IMR-90 (cell line): ENCODE results near the gene ZNF283. TPM values are rescaled to one million over a fixed set of nuclear protein-coding genes. Genes with fewer than 3 reads are reported as not detected.

Source experiments
- ATAC-seq: fragments of 200-7000 bp; cut with Tn5 transposase; 2 replicates; pipeline ENCODE4 v1.9.1; 2020; ENCODE audit warnings: low read depth, mild to moderate bottlenecking, moderate library complexity
- BruUV-seq: library from RNA; stranded (reverse); fragments of 400-500 nt; replicated peaks from 2 replicates; lab custom pipeline; 2021; lab: Mats Ljungman, UMichigan
- CTCF ChIA-PET: fragments of 300-600 bp; formaldehyde crosslinking; extraction: SDS; loops from one replicate; lab custom pipeline; 2021; ENCODE audit warnings: antibody characterized with exemption; lab: Yijun Ruan, JAX
- POLR2A ChIA-PET: fragments of 300-600 bp; sonication (Branson Sonifier 250); formaldehyde crosslinking; loops from one replicate; lab custom pipeline; 2022; ENCODE audit warnings: antibody characterized with exemption; ENCODE audit not compliant: unreplicated experiment; lab: Charles Lee
- DNase-seq: peaks from one replicate; pipeline ENCODE4 v3.0.0; 2013
- H2AFZ ChIP-seq: replicated peaks from 2 replicates; pipeline ENCODE3; 2013; ENCODE audit warnings: low read length, mild to moderate bottlenecking; ENCODE audit not compliant: poor library complexity
- H2AK5ac ChIP-seq: 2 replicates; pipeline ENCODE4 v1.6.1; 2013; ENCODE audit warnings: low read depth, low read length, inconsistent platforms
- H2AK9ac ChIP-seq: replicated peaks from 2 replicates; pipeline ENCODE3; 2013; ENCODE audit warnings: mild to moderate bottlenecking, low read depth, low read length, moderate library complexity; ENCODE audit not compliant: poor library complexity
- H2BK120ac ChIP-seq: 2 replicates; pipeline ENCODE4 v1.6.1; 2013; ENCODE audit warnings: low read depth, low read length, inconsistent platforms
- H2BK15ac ChIP-seq: 3 replicates; pipeline ENCODE4 v1.6.1; 2013; ENCODE audit warnings: low read depth, low read length, inconsistent platforms
- H2BK20ac ChIP-seq: 2 replicates; pipeline ENCODE4 v1.6.1; 2013; ENCODE audit warnings: low read depth, mild to moderate bottlenecking, inconsistent platforms, low read length, moderate library complexity
- H2BK5ac ChIP-seq: 2 replicates; pipeline ENCODE4 v1.6.1; 2013; ENCODE audit warnings: mild to moderate bottlenecking, low read depth, low read length, inconsistent platforms; ENCODE audit not compliant: poor library complexity, severe bottlenecking
- H3K14ac ChIP-seq: replicated peaks from 2 replicates; pipeline ENCODE4 v1.6.1; 2013; ENCODE audit warnings: low read depth, low read length, inconsistent platforms
- H3K18ac ChIP-seq: 2 replicates; pipeline ENCODE4 v1.6.1; 2013; ENCODE audit warnings: low read depth, low read length, control low read depth
- H3K23ac ChIP-seq: 2 replicates; pipeline ENCODE4 v1.6.1; 2013; ENCODE audit warnings: low read depth, low read length, inconsistent platforms
- H3K27ac ChIP-seq: 2 replicates; pipeline ENCODE4 v1.5.1; 2013; ENCODE audit warnings: mild to moderate bottlenecking, control low read depth, low read length; ENCODE audit not compliant: insufficient read depth
- H3K27me3 ChIP-seq: 2 replicates; pipeline ENCODE4 v1.6.1; 2013; ENCODE audit warnings: low read length; ENCODE audit not compliant: control insufficient read depth, insufficient read depth
- H3K36me3 ChIP-seq: 2 replicates; pipeline ENCODE4 v1.6.1; 2013; ENCODE audit warnings: low read length, mixed read lengths; ENCODE audit not compliant: control insufficient read depth, insufficient read depth
- H3K4ac ChIP-seq: 2 replicates; pipeline ENCODE4 v1.6.1; 2013; ENCODE audit warnings: low read depth, low read length, inconsistent platforms
- H3K4me1 ChIP-seq: 2 replicates; pipeline ENCODE4 v1.6.1; 2013; ENCODE audit warnings: low read length, mixed read lengths; ENCODE audit not compliant: control insufficient read depth, insufficient read depth
- H3K4me2 ChIP-seq: 2 replicates; pipeline ENCODE4 v1.6.1; 2013; ENCODE audit warnings: low read depth, mild to moderate bottlenecking, control low read depth, low read length, moderate library complexity
- H3K4me3 ChIP-seq: 2 replicates; pipeline ENCODE4 v1.5.1; 2013; ENCODE audit warnings: low read depth, mild to moderate bottlenecking, control low read depth, low read length, moderate library complexity; ENCODE audit not compliant: insufficient read depth
- H3K56ac ChIP-seq: 2 replicates; pipeline ENCODE4 v1.6.1; 2013; ENCODE audit warnings: low read length, inconsistent platforms; ENCODE audit not compliant: insufficient read depth; ENCODE audit errors: extremely low read depth
- H3K79me1 ChIP-seq, 2 experiments: 2 replicates each; pipeline ENCODE4 v1.6.1; 2013; ENCODE audit warnings: low read length in 2 of 2, inconsistent platforms in 1 of 2, low read depth in 1 of 2
- H3K9ac ChIP-seq: 2 replicates; pipeline ENCODE4 v1.6.1; 2013; ENCODE audit warnings: low read depth, low read length, control low read depth
- H3K9me1 ChIP-seq: 2 replicates; pipeline ENCODE4 v1.6.1; 2013; ENCODE audit warnings: low read length, inconsistent platforms; ENCODE audit not compliant: insufficient read depth
- H3K9me3 ChIP-seq: 2 replicates; pipeline ENCODE4 v1.6.1; 2013; ENCODE audit warnings: low read length; ENCODE audit not compliant: control insufficient read depth, insufficient read depth
- H4K20me1 ChIP-seq: 2 replicates; pipeline ENCODE4 v1.6.1; 2013; ENCODE audit warnings: low read length, inconsistent platforms; ENCODE audit not compliant: insufficient read depth
- H4K5ac ChIP-seq: 2 replicates; pipeline ENCODE4 v1.6.1; 2013; ENCODE audit warnings: mild to moderate bottlenecking, low read depth, low read length, control low read depth
- H4K8ac ChIP-seq, 2 experiments: 2 replicates each; pipeline ENCODE4 v1.6.1; 2013; ENCODE audit warnings: low read depth in 2 of 2, low read length in 2 of 2, control low read depth in 1 of 2, inconsistent platforms in 1 of 2
- H4K91ac ChIP-seq: 2 replicates; pipeline ENCODE4 v1.6.1; 2013; ENCODE audit warnings: low read depth, low read length, inconsistent platforms; ENCODE audit not compliant: insufficient read depth
- BHLHE40 ChIP-seq: fragments of 150-350 bp; IDR thresholded peaks from 2 replicates; pipeline ENCODE4 v1.6.1; 2016; ENCODE audit warnings: mild to moderate bottlenecking, low read depth, low read length
- CHD1 ChIP-seq: IDR thresholded peaks from 2 replicates; pipeline ENCODE4 v1.6.1; 2012; ENCODE audit warnings: low read depth, low read length, improper control_type of control experiment
- CTCF ChIP-seq: conservative IDR thresholded peaks from 2 replicates; pipeline ENCODE4 v1.5.1; 2012; ENCODE audit warnings: mild to moderate bottlenecking, low read depth, low read length, improper control_type of control experiment
- ELK1 ChIP-seq: fragments of 150-350 bp; IDR thresholded peaks from 2 replicates; pipeline ENCODE4 v1.6.1; 2016; ENCODE audit warnings: low read depth, mild to moderate bottlenecking, low read length, moderate library complexity, borderline replicate concordance
- FOS ChIP-seq: fragments of 150-350 bp; IDR thresholded peaks from 2 replicates; pipeline ENCODE4 v1.6.1; 2016; ENCODE audit warnings: low read depth, low read length
- MAFK ChIP-seq: IDR thresholded peaks from 2 replicates; pipeline ENCODE4 v1.6.1; 2012; ENCODE audit warnings: low read depth, low read length, improper control_type of control experiment
- MAZ ChIP-seq: IDR thresholded peaks from 2 replicates; pipeline ENCODE4 v1.6.1; 2012; ENCODE audit warnings: low read depth, mild to moderate bottlenecking, low read length, improper control_type of control experiment, moderate library complexity, borderline replicate concordance
- NFE2L2 ChIP-seq: fragments of 150-350 bp; IDR thresholded peaks from 2 replicates; pipeline ENCODE4 v1.6.1; 2016; ENCODE audit warnings: low read depth, mild to moderate bottlenecking, low read length
- RAD21 ChIP-seq: IDR thresholded peaks from 2 replicates; pipeline ENCODE4 v1.6.1; 2012; ENCODE audit warnings: low read length, improper control_type of control experiment
- RCOR1 ChIP-seq: IDR thresholded peaks from 2 replicates; pipeline ENCODE4 v1.6.1; 2012; ENCODE audit warnings: mild to moderate bottlenecking, low read length, improper control_type of control experiment; ENCODE audit not compliant: insufficient replicate concordance
- RFX5 ChIP-seq: IDR thresholded peaks from 2 replicates; pipeline ENCODE4 v1.8.0; 2012; ENCODE audit warnings: low read depth, mild to moderate bottlenecking, low read length, moderate library complexity
- SMC3 ChIP-seq: fragments of 150-350 bp; IDR thresholded peaks from 2 replicates; pipeline ENCODE4 v1.6.1; 2016; ENCODE audit warnings: low read depth, mild to moderate bottlenecking, antibody characterized with exemption, low read length, moderate library complexity
- USF2 ChIP-seq: fragments of 150-350 bp; IDR thresholded peaks from 2 replicates; pipeline ENCODE4 v1.6.1; 2017; ENCODE audit warnings: mild to moderate bottlenecking, antibody characterized with exemption, low read length, low read depth
- WGBS, 2 experiments: methylation state at CpG; one replicate each; pipeline versions ENCODE4 v1.1.5 to v1.1.7; 2013; ENCODE audit warnings: missing lambda C conversion rate in 2 of 2; ENCODE audit not compliant: insufficient read length in 1 of 2; ENCODE audit errors: extremely low coverage in 2 of 2; 5-methylcytosine and 5-hydroxymethylcytosine counted together
- dilution Hi-C: fragments of 300-500 bp; cut with HindIII; formaldehyde crosslinking; loops from one replicate; pipeline ENCODE4 v1.14.3; 2018; ENCODE audit warnings: low sequenced_read_pairs; ENCODE audit not compliant: unreplicated experiment
- in situ Hi-C: fragments of 300-500 bp; cut with MboI; formaldehyde crosslinking; loops from 3 replicates; pipeline ENCODE4 v1.14.3; 2019; ENCODE audit warnings: low sequenced_read_pairs, inconsistent platforms, mixed read lengths
- intact Hi-C: fragments of 100-400 bp; cut with micrococcal nuclease; formaldehyde crosslinking; loops from 2 replicates; pipeline ENCODE4 v1.10.0; 2022
- polyA plus RNA-seq, 3 experiments: library from polyadenylated mRNA; depleted of rRNA; stranded (reverse); fragments of >200 nt; gene quantifications; 2 replicates each; pipeline ENCODE4 v1.2.3, GENCODE V29; 2012; ENCODE audit warnings: low replicate concordance in 1 of 3
- total RNA-seq: library from RNA; depleted of rRNA; stranded (reverse); fragments of >200 nt; gene quantifications from 2 replicates; pipeline ENCODE4 v1.2.3, GENCODE V29; 2012

The ZNF283 gene
- total and polyA plus RNA-seq, 2 of the 4 experiments (the other 2 are of a cell fraction) = 2.1 to 5.0 TPM

GRCh38 chr19:43798026-43798545, 29.0 kb upstream of the ZNF283 start:
- dilution Hi-C loops (no loop called here), in situ Hi-C loops (no loop called here), intact Hi-C loops (no loop called here)
- Histone ChIP-seq H3K56ac (no peak overlapping the region), H2BK15ac (no peak overlapping the region), H3K9me1 (no peaks in the 10 kb centered on the region), H3K79me1 (no peaks in the 10 kb centered on the region), H2AK5ac (no peak overlapping the region), H4K5ac (no peak overlapping the region), H3K23ac (no peak overlapping the region; the same call in 1 of the 2 replicates), H3K4ac (no peak overlapping the region), H4K91ac (no peak overlapping the region), H3K4me2 (peak overlapping the region; percentile 54), H3K27ac (no peak overlapping the region), H3K27me3 (peaks cover 45% of the 10 kb centered on the region), H2BK20ac (no peak overlapping the region), H3K9ac (no peak overlapping the region), H3K36me3 (no peaks in the 10 kb centered on the region), H2BK5ac (no peak overlapping the region), H3K14ac (no peak overlapping the region), H2BK120ac (no peak overlapping the region), H3K18ac (no peak overlapping the region), H3K4me3 (peak overlapping the region; percentile 25; the same call in 1 of the 2 replicates), H2AK9ac (peak overlapping the region; percentile 78), H3K4me1 (peaks cover 3% of the 10 kb centered on the region; the same call in 1 of the 2 replicates), H4K20me1 (no peaks in the 10 kb centered on the region), H2AFZ (peak overlapping the region; percentile 94), H4K8ac (no peak overlapping the region), H3K9me3 (peaks cover 9% of the 10 kb centered on the region)
- no peak for DNase-seq
- ChIA-PET CTCF (no interaction called here), POLR2A (no interaction called here)
- BruUV-seq = no TSS peak
- 41% methylated on average over 5 of the region's 5 CpGs; no CpG with 5 or more reads in 1 of the 2 experiments for WGBS, 2 experiments
- TF ChIP-seq CHD1 (no peak), RCOR1 (no peak), FOS (no peak), RAD21 (no peak), BHLHE40 (no peak), NFE2L2 (no peak), RFX5 (no peak), ELK1 (no peak), MAFK (no peak), USF2 (no peak), SMC3 (no peak), CTCF (no peak), MAZ (no peak)
- ATAC-seq = peak; percentile 17; the same call in 1 of the 2 replicates
